Measurements from ENCODE around the gene PIGC.

PIGC gene

GRCh38 chr1:172421974-172422604 lies 21.8 kb downstream of the PIGC start:
- no peak for DNase-seq (ENCODE audit: extremely low read depth, low read depth)
- TF ChIP-seq CTCF (IDR thresholded peaks at IDR 0.05; ENCODE audit: low read depth, low read length), result no peak

GRCh38 chr1:172420385-172420784 lies 23.5 kb downstream of the PIGC start, which contains the start of gene C1orf105:
C1orf105 (plus strand) TSS chr1:172420685; CDS start chr1:172420886, 201 bp downstream.
- no peak for DNase-seq (ENCODE audit: extremely low read depth, low read depth)
- TF ChIP-seq CTCF (IDR thresholded peaks at IDR 0.05; ENCODE audit: low read depth, low read length), result no peak

- TF ChIP-seq CTCF (IDR thresholded peaks at IDR 0.05; ENCODE audit: low read depth, low read length), result no peak
- no peak for DNase-seq (ENCODE audit: extremely low read depth, low read depth)
Observed at GRCh38 chr1:172417557-172417956, 26.3 kb downstream of the PIGC start.

DNA sequence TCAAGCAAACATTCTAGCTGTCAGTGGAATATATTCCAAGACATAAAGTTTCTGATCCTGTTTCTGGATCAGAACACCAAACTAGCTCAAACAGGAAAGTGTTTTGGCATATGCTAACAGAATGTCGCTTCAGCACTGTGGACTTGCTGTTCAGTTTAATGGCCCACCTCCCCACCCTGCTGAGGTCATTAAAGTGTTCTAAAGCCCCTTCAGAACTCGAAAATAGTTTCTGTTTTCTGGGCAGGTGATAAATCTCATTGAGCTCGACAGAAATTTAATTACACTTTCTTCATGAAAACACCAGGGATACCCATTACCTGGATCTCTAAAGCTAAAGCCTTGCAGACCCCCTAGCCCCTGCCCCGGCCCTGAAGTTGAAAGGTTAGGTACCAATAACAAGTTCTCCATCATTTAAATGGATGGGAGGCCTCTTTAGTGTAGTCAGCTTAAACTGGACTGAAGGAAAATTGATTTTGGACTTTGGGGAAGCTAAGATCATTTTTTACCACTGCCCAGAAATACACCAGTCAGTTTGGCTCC lies 27.3 kb downstream of the PIGC start:
- no peak for DNase-seq (ENCODE audit: extremely low read depth, low read depth)
- no peak for TF ChIP-seq CTCF (IDR thresholded peaks at IDR 0.05; ENCODE audit: low read depth, low read length)

GRCh38 chr1:172414331-172414730 lies 29.5 kb downstream of the PIGC start:
- TF ChIP-seq CTCF (IDR thresholded peaks at IDR 0.05; ENCODE audit: low read depth, low read length), result no peak
- DNase-seq (ENCODE audit: extremely low read depth, low read depth), result no peak

DNA sequence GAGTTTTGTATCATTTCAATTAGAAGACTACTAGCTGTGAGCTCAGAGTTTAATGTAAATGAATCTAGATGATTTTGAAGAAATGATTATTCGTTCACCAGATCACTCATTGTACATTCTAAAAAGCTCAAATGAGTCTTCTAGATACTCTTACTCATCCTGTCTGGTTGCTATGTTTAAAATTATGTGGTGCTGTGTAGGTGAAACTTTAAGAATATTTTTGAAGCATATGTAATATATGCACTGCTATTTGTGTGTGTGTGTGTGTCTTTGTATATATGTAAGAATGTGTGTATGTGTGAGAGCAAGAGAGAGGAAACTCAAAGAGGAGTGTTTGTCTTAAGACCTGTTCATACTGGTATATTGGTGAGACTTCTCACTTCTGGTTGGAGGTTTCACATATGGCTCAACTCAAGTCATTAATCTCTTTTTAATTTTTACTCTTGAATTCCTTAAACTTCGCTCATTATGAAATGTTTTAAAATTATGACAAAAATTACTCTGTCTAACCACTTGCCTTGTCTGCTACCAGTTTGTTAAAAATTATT lies 32.0 kb downstream of the PIGC start:
- no peak for TF ChIP-seq CTCF (IDR thresholded peaks at IDR 0.05; ENCODE audit: low read depth, low read length)
- DNase-seq (ENCODE audit: extremely low read depth, low read depth), result no peak

- no peak for DNase-seq (ENCODE audit: extremely low read depth, low read depth)
- no peak for TF ChIP-seq CTCF (IDR thresholded peaks at IDR 0.05; ENCODE audit: low read depth, low read length)
Observed at GRCh38 chr1:172410027-172410426, 33.8 kb downstream of the PIGC start.
